ENCODE results near the gene PIK3CD. TPM values are rescaled to one million over a fixed set of nuclear protein-coding genes. Genes with fewer than 3 reads are reported as not detected.

PIK3CD gene
- total RNA-seq, 1 experiment from 2014 or later: 10.3 TPM

- peak; percentile 56 to 60 for DNase-seq
- Histone ChIP-seq H2AFZ (no peak overlapping the region), H4K20me1 (ENCODE audit: insufficient read depth) (no peaks in the 10 kb centered on the region), H3F3A (ENCODE audit: insufficient read depth, low read depth) (no peaks in the 10 kb centered on the region), H3K27ac (no peak overlapping the region), H3K4me3 (no peak overlapping the region), H3K36me3 (ENCODE audit: low read depth) (no peaks in the 10 kb centered on the region), H3K27me3 (ENCODE audit: insufficient read depth, low read depth) (no peaks in the 10 kb centered on the region), H3K4me2 (0 out of 2 replicates have a peak overlapping the region, but pooled peaks have one; percentile 9), H3K9me3 (ENCODE audit: insufficient read depth, low read depth) (no peaks in the 10 kb centered on the region), H3K4me1 (replicated peaks; ENCODE audit: insufficient read depth) (peaks cover 18% of the 10 kb centered on the region; the same call in 1 of the 2 replicates), H3K9me2 (ENCODE audit: insufficient read depth) (no peaks in the 10 kb centered on the region), H3K79me2 (ENCODE audit: low read depth) (no peaks in the 10 kb centered on the region)
- TF ChIP-seq CTCF (conservative IDR thresholded peaks at IDR 0.05) (no peak), EZH2 (IDR thresholded peaks at IDR 0.05; ENCODE audit: low read depth) (no peak)
- BruUV-seq (replicated peaks): no TSS peak
- CTCF ChIA-PET: no interaction called here
- intact Hi-C loops (cut with micrococcal nuclease; ENCODE audit: unreplicated experiment): no loop called here
- POLR2A ChIA-PET (ENCODE audit: unreplicated experiment): interaction anchor here (0.6 kb wide), 1 partner anchor 236 kb away, joined by 27 read pairs; no protein-coding TSS in a partner anchor
Measured at GRCh38 chr1:9700340-9700739, 48.8 kb downstream of the PIK3CD start.

- no TSS peak for BruUV-seq (replicated peaks)
- Histone ChIP-seq H3K4me1 (replicated peaks; ENCODE audit: insufficient read depth) (peaks cover 18% of the 10 kb centered on the region; the same call in 1 of the 2 replicates), H3K79me2 (ENCODE audit: low read depth) (no peaks in the 10 kb centered on the region), H3K27ac (no peak overlapping the region), H3K9me2 (ENCODE audit: insufficient read depth) (no peaks in the 10 kb centered on the region), H3K9me3 (ENCODE audit: insufficient read depth, low read depth) (no peaks in the 10 kb centered on the region), H2AFZ (no peak overlapping the region), H3F3A (ENCODE audit: insufficient read depth, low read depth) (no peaks in the 10 kb centered on the region), H3K4me2 (no peak overlapping the region), H4K20me1 (ENCODE audit: insufficient read depth) (no peaks in the 10 kb centered on the region), H3K4me3 (no peak overlapping the region), H3K27me3 (ENCODE audit: insufficient read depth, low read depth) (no peaks in the 10 kb centered on the region), H3K36me3 (ENCODE audit: low read depth) (no peaks in the 10 kb centered on the region)
- TF ChIP-seq EZH2 (IDR thresholded peaks at IDR 0.05; ENCODE audit: low read depth) (no peak), CTCF (conservative IDR thresholded peaks at IDR 0.05) (no peak)
- ChIA-PET POLR2A (ENCODE audit: unreplicated experiment) (no interaction called here), CTCF (no interaction called here)
- intact Hi-C loops (cut with micrococcal nuclease; ENCODE audit: unreplicated experiment): no loop called here
- no peak for DNase-seq
Measured at GRCh38 chr1:9701665-9702064, 50.1 kb downstream of the PIK3CD start.

- no TSS peak for BruUV-seq (replicated peaks)
- no peak for DNase-seq
- Histone ChIP-seq H3K4me2 (no peak overlapping the region), H4K20me1 (ENCODE audit: insufficient read depth) (no peaks in the 10 kb centered on the region), H3K4me3 (no peak overlapping the region), H3K9me3 (ENCODE audit: insufficient read depth, low read depth) (no peaks in the 10 kb centered on the region), H3K27ac (no peak overlapping the region), H3K27me3 (ENCODE audit: insufficient read depth, low read depth) (no peaks in the 10 kb centered on the region), H3K9me2 (ENCODE audit: insufficient read depth) (no peaks in the 10 kb centered on the region), H3F3A (ENCODE audit: insufficient read depth, low read depth) (no peaks in the 10 kb centered on the region), H3K79me2 (ENCODE audit: low read depth) (no peaks in the 10 kb centered on the region), H3K4me1 (replicated peaks; ENCODE audit: insufficient read depth) (peaks cover 18% of the 10 kb centered on the region; the same call in 1 of the 2 replicates), H2AFZ (no peak overlapping the region), H3K36me3 (ENCODE audit: low read depth) (no peaks in the 10 kb centered on the region)
- intact Hi-C loops (cut with micrococcal nuclease; ENCODE audit: unreplicated experiment): no loop called here
- TF ChIP-seq CTCF (conservative IDR thresholded peaks at IDR 0.05) (no peak), EZH2 (IDR thresholded peaks at IDR 0.05; ENCODE audit: low read depth) (no peak)
- ChIA-PET POLR2A (ENCODE audit: unreplicated experiment) (no interaction called here), CTCF (no interaction called here)
Measured at GRCh38 chr1:9703165-9703509, 51.6 kb downstream of the PIK3CD start.

Measured in PC-9 (cell line).